ENCODE data around the gene ABCA2.
A peak's percentile ranks its signal among the peaks of the same experiment; 100 is the strongest.
"Not testable (repeated sequence)": the region's sequence is repeated elsewhere in the genome, so short reads cannot be mapped to it uniquely, and the experiment has no call there.

ABCA2 gene

GRCh38 chr9:137044502-137045177, 16.6 kb upstream of the ABCA2 start:
- DNase-seq: no peak

GRCh38 chr9:137044037-137044436, 16.0 kb upstream of the ABCA2 start:
- no peak for DNase-seq

GRCh38 chr9:137042751-137043727, 15.0 kb upstream of the ABCA2 start:
- no peak for DNase-seq

GRCh38 chr9:137041124-137041523, 13.1 kb upstream of the ABCA2 start:
- DNase-seq: no peak

- DNase-seq: no peak
These were observed 12.5 kb upstream of the ABCA2 start for GRCh38 chr9:137040568-137040967.

- DNase-seq: no peak
These were observed 11.8 kb upstream of the ABCA2 start for GRCh38 chr9:137039611-137040366.

- DNase-seq: no peak
These were observed 10.9 kb upstream of the ABCA2 start for GRCh38 chr9:137038916-137039315.

GRCh38 chr9:137037483-137037882, 9.4 kb upstream of the ABCA2 start:
- DNase-seq: no peak

GRCh38 chr9:137037035-137037434, 9.0 kb upstream of the ABCA2 start:
- DNase-seq: no peak

GRCh38 chr9:137035937-137036336, 7.9 kb upstream of the ABCA2 start:
- no peak for DNase-seq

- no peak for DNase-seq
These were observed 7.4 kb upstream of the ABCA2 start for GRCh38 chr9:137035507-137035834.

GRCh38 chr9:137034709-137035506, 6.9 kb upstream of the ABCA2 start:
- DNase-seq: peak; percentile 89

GRCh38 chr9:137034039-137034708, 6.1 kb upstream of the ABCA2 start:
- no peak for DNase-seq

GRCh38 chr9:137033481-137033880, 5.4 kb upstream of the ABCA2 start:
- DNase-seq: not testable (repeated sequence)

GRCh38 chr9:137032858-137033257, 4.8 kb upstream of the ABCA2 start:
- DNase-seq: peak; percentile 35

- peak; percentile 49 for DNase-seq
These were observed 4.0 kb upstream of the ABCA2 start, which contains the start of gene FUT7 for GRCh38 chr9:137031904-137032640. TSS of gene FUT7 (minus strand) at chr9:137032088. CDS start at chr9:137031991, 97 bp downstream.

GRCh38 chr9:137030538-137031527, 2.8 kb upstream of the ABCA2 start:
- DNase-seq: peak; percentile 52

- DNase-seq: no peak
These were observed 2.0 kb upstream of the ABCA2 start for GRCh38 chr9:137030006-137030405.

GRCh38 chr9:137029058-137029936, 1.3 kb upstream of the ABCA2 start:
- DNase-seq: peak; percentile 71

Measured in CD4-positive, alpha-beta T cell treated with Interleukin-12 subunit alpha and Interleukin-12 subunit beta, for 1 hour (primary cell).